ENCODE results near the gene PCNA.
"Not testable (repeated sequence)": the region's sequence is repeated elsewhere in the genome, so short reads cannot be mapped to it uniquely, and the experiment has no call there.

PCNA gene

GRCh38 chr20:5085380-5085779 lies 34.4 kb downstream of the PCNA start:
- H3K27me3 ChIP-seq: no peaks in the 10 kb centered on the region
- no peaks in the 10 kb centered on the region for H3K9me3 ChIP-seq
- TF ChIP-seq Cebpa-rat (IDR thresholded peaks at IDR 0.05): no peak
- peak overlapping the region; percentile 50 for H3K27ac ChIP-seq
- H3K4me2 ChIP-seq: peak overlapping the region; percentile 72
- no peak overlapping the region for H3K4me3 ChIP-seq
- H3K36me3 ChIP-seq: 0 out of 2 replicates have a peak, but pooled peaks cover 3% of the 10 kb centered on the region
- peaks cover 38% of the 10 kb centered on the region for H3K4me1 ChIP-seq
- peak overlapping the region; percentile 26; the same call in 1 of the 2 replicates for H3K9ac ChIP-seq
- no peaks in the 10 kb centered on the region for H4K20me1 ChIP-seq

GRCh38 chr20:5080384-5080877 lies 39.3 kb downstream of the PCNA start:
- peaks cover 50% of the 10 kb centered on the region for H3K4me1 ChIP-seq
- H3K27me3 ChIP-seq: no peaks in the 10 kb centered on the region
- no peak overlapping the region for H3K27ac ChIP-seq
- H4K20me1 ChIP-seq: no peaks in the 10 kb centered on the region
- no peak overlapping the region for H3K9ac ChIP-seq
- no peaks in the 10 kb centered on the region for H3K9me3 ChIP-seq
- no peaks in the 10 kb centered on the region for H3K36me3 ChIP-seq
- H3K4me3 ChIP-seq: no peak overlapping the region
- TF ChIP-seq Cebpa-rat (IDR thresholded peaks at IDR 0.05): peak; percentile 83
- H3K4me2 ChIP-seq: peak overlapping the region; percentile 46

GRCh38 chr20:5078399-5078958 lies 41.3 kb downstream of the PCNA start:
- H3K4me2 ChIP-seq: peak overlapping the region; percentile 86
- peak overlapping the region; percentile 36; the same call in 1 of the 2 replicates for H3K4me3 ChIP-seq
- H3K9me3 ChIP-seq: no peaks in the 10 kb centered on the region
- peak overlapping the region; percentile 79 for H3K27ac ChIP-seq
- H4K20me1 ChIP-seq: no peaks in the 10 kb centered on the region
- no peaks in the 10 kb centered on the region for H3K36me3 ChIP-seq
- TF ChIP-seq Cebpa-rat (IDR thresholded peaks at IDR 0.05): no peak
- H3K4me1 ChIP-seq: peaks cover 45% of the 10 kb centered on the region
- no peaks in the 10 kb centered on the region for H3K27me3 ChIP-seq
- H3K9ac ChIP-seq: peak overlapping the region; percentile 66

- Histone ChIP-seq H3K27me3 (no peaks in the 10 kb centered on the region), H3K9me3 (no peaks in the 10 kb centered on the region), H3K9ac (peak overlapping the region; percentile 66), H4K20me1 (no peaks in the 10 kb centered on the region), H3K36me3 (no peaks in the 10 kb centered on the region), H3K4me3 (peak overlapping the region; percentile 36; the same call in 1 of the 2 replicates), H3K27ac (peak overlapping the region; percentile 79), H3K4me2 (peak overlapping the region; percentile 86), H3K4me1 (peaks cover 49% of the 10 kb centered on the region)
- TF ChIP-seq Cebpa-rat (IDR thresholded peaks at IDR 0.05): no peak
Measured at GRCh38 chr20:5077761-5078387, 41.9 kb downstream of the PCNA start.

- peaks cover 49% of the 10 kb centered on the region for H3K4me1 ChIP-seq
Measured at GRCh38 chr20:5076913-5077312, 42.8 kb downstream of the PCNA start.

GRCh38 chr20:5074232-5074674 lies 45.5 kb downstream of the PCNA start:
- TF ChIP-seq Cebpa-rat (IDR thresholded peaks at IDR 0.05): no peak
- peaks cover 31% of the 10 kb centered on the region for H3K4me1 ChIP-seq
- no peaks in the 10 kb centered on the region for H4K20me1 ChIP-seq
- no peak overlapping the region for H3K4me3 ChIP-seq
- no peak overlapping the region for H3K27ac ChIP-seq
- H3K9me3 ChIP-seq: no peaks in the 10 kb centered on the region
- no peak overlapping the region for H3K9ac ChIP-seq
- no peak overlapping the region for H3K4me2 ChIP-seq
- H3K36me3 ChIP-seq: no peaks in the 10 kb centered on the region
- no peaks in the 10 kb centered on the region for H3K27me3 ChIP-seq

More at GRCh38 chr20:5076913-5077312, 42.8 kb downstream of the PCNA start:
- not testable (repeated sequence) for H3K36me3 ChIP-seq, H3K4me2 ChIP-seq, H4K20me1 ChIP-seq, H3K27me3 ChIP-seq, H3K4me3 ChIP-seq, H3K9ac ChIP-seq, H3K9me3 ChIP-seq, H3K27ac ChIP-seq

- Histone ChIP-seq H3K4me2 (no peak overlapping the region), H3K9ac (no peak overlapping the region), H3K9me3 (no peaks in the 10 kb centered on the region), H3K4me1 (peaks cover 31% of the 10 kb centered on the region), H4K20me1 (no peaks in the 10 kb centered on the region), H3K4me3 (no peak overlapping the region), H3K27ac (no peak overlapping the region; the same call in 1 of the 2 replicates), H3K36me3 (no peaks in the 10 kb centered on the region), H3K27me3 (no peaks in the 10 kb centered on the region)
- TF ChIP-seq Cebpa-rat (IDR thresholded peaks at IDR 0.05): no peak
Measured at GRCh38 chr20:5073660-5074231, 46.0 kb downstream of the PCNA start.

GRCh38 chr20:5072756-5073659 lies 46.8 kb downstream of the PCNA start:
- no peaks in the 10 kb centered on the region for H4K20me1 ChIP-seq
- H3K9me3 ChIP-seq: no peaks in the 10 kb centered on the region
- TF ChIP-seq Cebpa-rat (IDR thresholded peaks at IDR 0.05): no peak
- H3K27ac ChIP-seq: peak overlapping the region; percentile 0; the same call in 1 of the 2 replicates
- H3K27me3 ChIP-seq: no peaks in the 10 kb centered on the region
- no peak overlapping the region for H3K4me3 ChIP-seq
- H3K4me2 ChIP-seq: no peak overlapping the region
- H3K9ac ChIP-seq: no peak overlapping the region
- H3K36me3 ChIP-seq: no peaks in the 10 kb centered on the region
- H3K4me1 ChIP-seq: peaks cover 25% of the 10 kb centered on the region

GRCh38 chr20:5071942-5072341 lies 47.8 kb downstream of the PCNA start:
- H3K4me1 ChIP-seq: peaks cover 21% of the 10 kb centered on the region
- H3K27me3 ChIP-seq, H3K9me3 ChIP-seq, H4K20me1 ChIP-seq, H3K4me2 ChIP-seq, H3K4me3 ChIP-seq, H3K36me3 ChIP-seq, H3K27ac ChIP-seq, H3K9ac ChIP-seq: not testable (repeated sequence)

All from BLaER1 (cell line).